HCT116 (cell line): Measurements from ENCODE around the gene TDRD12. TPM values are rescaled to one million over a fixed set of nuclear protein-coding genes. Genes with fewer than 3 reads are reported as not detected.

ENCODE experiments used
- ATAC-seq: fragments of 200-7000 bp; cut with Tn5 transposase; 2 replicates; pipeline ENCODE4 v1.9.1; 2020; ENCODE audit warnings: mild to moderate bottlenecking, moderate library complexity
- BruUV-seq: library from RNA; stranded (reverse); fragments of 400-500 nt; replicated peaks from 2 replicates; lab custom pipeline; 2021; lab: Mats Ljungman, UMichigan
- CTCF ChIA-PET: fragments of 300-600 bp; sonication (Branson Sonifier 250); formaldehyde crosslinking; loops from one replicate; lab custom pipeline; 2021; ENCODE audit warnings: antibody characterized with exemption; lab: Charles Lee
- POLR2A ChIA-PET: fragments of 300-600, 350-600 bp; sonication (Branson Sonifier 250); formaldehyde crosslinking; loops from one replicate; lab custom pipeline; 2021; ENCODE audit warnings: antibody characterized with exemption; lab: Charles Lee
- RAD21 ChIA-PET, 2 experiments: fragments of 300-600 bp; sonication (Branson Sonifier 250); formaldehyde crosslinking; loops; one replicate each; lab custom pipeline; 2023; ENCODE audit warnings: low total read pairs in 2 of 2; ENCODE audit not compliant: uncharacterized antibody in 2 of 2, unreplicated experiment in 2 of 2, low non-redundant PET in 1 of 2; lab: Charles Lee
- DNase-seq: peaks from one replicate; pipeline ENCODE4 v3.0.0-alpha.2; 2010; ENCODE audit warnings: low read depth, low spot score
- H2AFZ ChIP-seq: fragments of 200-600 bp; shearing (Covaris generic), sonication (generic); 2 replicates; pipeline ENCODE4 v1.6.1; 2017; ENCODE audit warnings: low read depth, mixed run types, mixed read lengths, antibody characterized with exemption, low read length; ENCODE audit not compliant: poor library complexity, severe bottlenecking
- H3K27ac ChIP-seq: 2 replicates; pipeline ENCODE4 v1.5.1; 2012; ENCODE audit warnings: low read depth, low read length
- H3K27me3 ChIP-seq: fragments of 200-600 bp; sonication (generic); 2 replicates; pipeline ENCODE4 v1.6.1; 2016; ENCODE audit warnings: mixed run types, low read length, mixed read lengths; ENCODE audit not compliant: insufficient read depth
- H3K36me3 ChIP-seq, 2 experiments: fragments of 200-500 bp in 1 of 2; fragments of 200-600 bp in 1 of 2; sonication (Bioruptor generic) in 1 of 2; sonication (generic) in 1 of 2; 2 replicates each; pipeline versions ENCODE4 v1.5.1 to v1.6.1; 2014 to 2016; ENCODE audit warnings: low read length in 2 of 2, inconsistent platforms in 1 of 2, mixed read lengths in 1 of 2, mixed run types in 1 of 2; ENCODE audit not compliant: insufficient read depth in 2 of 2, control insufficient read depth in 1 of 2
- H3K4me1 ChIP-seq, 2 experiments: fragments of 200-600 bp in 1 of 2; sonication (generic) in 1 of 2; 2 replicates each; pipeline versions ENCODE4 v1.5.1 to v1.6.1; 2012 to 2017; ENCODE audit warnings: low read length in 2 of 2, inconsistent platforms in 1 of 2, mild to moderate bottlenecking in 1 of 2, mixed read lengths in 1 of 2, mixed run types in 1 of 2, moderate library complexity in 1 of 2; ENCODE audit not compliant: insufficient read depth in 2 of 2, control insufficient read depth in 1 of 2
- H3K4me2 ChIP-seq: fragments of 200-600 bp; sonication (generic); 2 replicates; pipeline ENCODE4 v1.6.1; 2017; ENCODE audit warnings: mixed run types, low read length, mixed read lengths
- H3K4me3 ChIP-seq, 2 experiments: fragments of 200-600 bp in 1 of 2; sonication (generic) in 1 of 2; replicated peaks in 1 of 2; 2 replicates each; pipeline ENCODE4 v1.5.1; 2011 to 2016; ENCODE audit warnings: low read length in 2 of 2, control low read depth in 1 of 2, low read depth in 1 of 2, mild to moderate bottlenecking in 1 of 2, mixed read lengths in 1 of 2, mixed run types in 1 of 2
- H3K79me2 ChIP-seq: fragments of 200-600 bp; sonication (generic); 2 replicates; pipeline ENCODE4 v1.6.1; 2017; ENCODE audit warnings: mild to moderate bottlenecking, mixed run types, low read length, moderate library complexity, mixed read lengths; ENCODE audit not compliant: insufficient read depth
- H3K9ac ChIP-seq: fragments of 200-600 bp; sonication (generic); 2 replicates; pipeline ENCODE4 v1.6.1; 2016; ENCODE audit warnings: low read length, mixed read lengths
- H3K9me2 ChIP-seq: fragments of 200-600 bp; sonication (generic), shearing (Covaris generic); 2 replicates; pipeline ENCODE4 v1.6.1; 2017; ENCODE audit warnings: mixed run types, mild to moderate bottlenecking, moderate library complexity; ENCODE audit not compliant: insufficient read depth
- H3K9me3 ChIP-seq, 2 experiments: fragments of 200-500 bp in 1 of 2; fragments of 200-600 bp in 1 of 2; sonication (Bioruptor generic) in 1 of 2; sonication (generic) in 1 of 2; 2 replicates each; pipeline ENCODE4 v1.6.1; 2014 to 2017; ENCODE audit warnings: low read length in 2 of 2, mixed read lengths in 2 of 2, inconsistent platforms in 1 of 2, low read depth in 1 of 2, mild to moderate bottlenecking in 1 of 2, mixed run types in 1 of 2, moderate library complexity in 1 of 2; ENCODE audit not compliant: control insufficient read depth in 1 of 2, insufficient read depth in 1 of 2
- H4K20me1 ChIP-seq: fragments of 200-600 bp; sonication (generic), shearing (Covaris generic); 2 replicates; pipeline ENCODE4 v1.6.1; 2017; ENCODE audit warnings: mixed run types, mild to moderate bottlenecking, moderate library complexity; ENCODE audit not compliant: insufficient read depth
- CTCF ChIP-seq, 3 experiments: fragments of 200-600 bp in 1 of 3; sonication (generic) in 1 of 3; IDR thresholded peaks in 2 of 3; conservative IDR thresholded peaks in 1 of 3; 2 replicates each; pipeline ENCODE4 v1.5.1; 2012 to 2017; ENCODE audit warnings: low read depth in 2 of 3, low read length in 2 of 3, antibody characterized with exemption in 1 of 3, borderline replicate concordance in 1 of 3, control low read depth in 1 of 3, mild to moderate bottlenecking in 1 of 3, mixed read lengths in 1 of 3, mixed run types in 1 of 3, moderate library complexity in 1 of 3; ENCODE audit not compliant: insufficient read depth in 1 of 3
- EZH2 ChIP-seq: fragments of 200-600 bp; sonication (generic); IDR thresholded peaks from 2 replicates; pipeline ENCODE4 v1.6.1; 2017; ENCODE audit warnings: antibody characterized with exemption, mixed run types
- FOSL1 ChIP-seq: IDR thresholded peaks from 2 replicates; pipeline ENCODE4 v1.6.1; 2012; ENCODE audit warnings: low read depth
- MAX ChIP-seq: IDR thresholded peaks from 2 replicates; pipeline ENCODE4 v1.6.1; 2012
- SIN3A ChIP-seq: IDR thresholded peaks from 2 replicates; pipeline ENCODE4 v1.6.1; 2012; ENCODE audit warnings: low read depth
- SRF ChIP-seq: IDR thresholded peaks from 2 replicates; pipeline ENCODE4 v1.6.1; 2012; ENCODE audit warnings: low read depth
- ZBTB33 ChIP-seq: IDR thresholded peaks from 2 replicates; pipeline ENCODE4 v1.6.1; 2011; ENCODE audit warnings: mild to moderate bottlenecking, low read length, moderate library complexity; ENCODE audit not compliant: insufficient replicate concordance; ENCODE audit errors: extremely low read depth
- intact Hi-C: fragments of 100-400 bp; cut with micrococcal nuclease; formaldehyde crosslinking; loops from 2 replicates; pipeline ENCODE4 v1.10.0; 2022
- total RNA-seq: library from RNA; stranded (reverse); gene quantifications from one replicate; pipeline ENCODE4 v1.2.1, GENCODE V29; 2021; ENCODE audit not compliant: unreplicated experiment

Gene TDRD12
- total RNA-seq, 1 experiment from 2014 or later = 0.30 TPM

GRCh38 chr19:32800191-32800590, 80.6 kb downstream of the TDRD12 start:
- H3K4me2 ChIP-seq = no peak overlapping the region
- DNase-seq = no peak
- no peak overlapping the region for H3K4me3 ChIP-seq
- no peak for ATAC-seq
- no peaks in the 10 kb centered on the region for H3K79me2 ChIP-seq
- no peaks in the 10 kb centered on the region for H3K4me1 ChIP-seq
- H3K27me3 ChIP-seq = no peaks in the 10 kb centered on the region
- no peaks in the 10 kb centered on the region for H3K9me2 ChIP-seq
- RAD21 ChIA-PET = no interaction called here
- no peak overlapping the region for H3K9ac ChIP-seq
- TF ChIP-seq EZH2 (no peak), MAX (no peak), SRF (no peak), ZBTB33 (no peak), CTCF (IDR thresholded peaks at IDR 0.05 in 2 of 3, conservative IDR thresholded peaks at IDR 0.05 in 1 of 3; ENCODE audit: borderline replicate concordance in 1 of 3, insufficient read depth in 1 of 3, low read depth in 2 of 3, low read length in 2 of 3) (no peak), SIN3A (no peak), FOSL1 (no peak)
- no peak overlapping the region for H3K27ac ChIP-seq
- CTCF ChIA-PET = no interaction called here
- POLR2A ChIA-PET = no interaction called here
- no peak overlapping the region for H2AFZ ChIP-seq
- no peaks in the 10 kb centered on the region for H4K20me1 ChIP-seq
- BruUV-seq = no TSS peak
- H3K36me3 ChIP-seq = no peaks in the 10 kb centered on the region
- no peaks in the 10 kb centered on the region for H3K9me3 ChIP-seq
- intact Hi-C loops = no loop called here
